ENCODE results near the gene PLAU.

DNA sequence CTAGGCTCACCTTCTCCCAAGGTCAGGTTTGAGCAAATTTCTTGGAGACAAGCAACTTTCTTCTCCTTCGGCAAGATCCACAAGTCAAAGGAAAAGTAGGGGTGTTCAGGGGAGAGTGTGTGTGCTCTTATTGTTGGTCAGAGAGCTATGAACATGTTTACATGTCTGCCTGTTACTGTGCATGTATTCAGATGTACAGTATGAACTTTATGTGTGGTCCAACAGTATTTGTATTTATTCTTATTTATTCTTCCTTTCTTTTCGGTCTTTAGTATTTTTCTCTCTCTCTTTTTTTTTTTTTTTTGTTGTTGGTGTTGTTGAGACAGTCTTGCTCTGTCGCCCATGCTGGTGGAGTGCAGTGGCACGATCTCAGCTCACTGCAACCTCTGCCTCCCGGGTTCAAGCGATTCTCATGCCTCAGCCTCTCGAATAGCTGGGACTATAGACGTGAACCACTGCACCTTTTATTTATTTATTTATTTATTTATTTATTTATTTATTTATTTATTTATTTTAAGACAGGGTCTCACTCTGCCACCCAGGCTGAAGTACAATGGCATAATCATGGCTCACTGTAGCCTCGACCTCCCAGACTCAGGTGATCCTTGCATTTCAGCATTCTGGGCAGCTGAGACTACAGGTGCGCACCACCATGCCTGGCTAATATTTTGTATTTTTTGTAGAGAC, 38.2 kb downstream of the PLAU start:
- no peak for TF ChIP-seq EZH2 (optimal IDR thresholded peaks at IDR 0.05; ENCODE audit: low read depth, low read length)
- TF ChIP-seq, protein P1, sequence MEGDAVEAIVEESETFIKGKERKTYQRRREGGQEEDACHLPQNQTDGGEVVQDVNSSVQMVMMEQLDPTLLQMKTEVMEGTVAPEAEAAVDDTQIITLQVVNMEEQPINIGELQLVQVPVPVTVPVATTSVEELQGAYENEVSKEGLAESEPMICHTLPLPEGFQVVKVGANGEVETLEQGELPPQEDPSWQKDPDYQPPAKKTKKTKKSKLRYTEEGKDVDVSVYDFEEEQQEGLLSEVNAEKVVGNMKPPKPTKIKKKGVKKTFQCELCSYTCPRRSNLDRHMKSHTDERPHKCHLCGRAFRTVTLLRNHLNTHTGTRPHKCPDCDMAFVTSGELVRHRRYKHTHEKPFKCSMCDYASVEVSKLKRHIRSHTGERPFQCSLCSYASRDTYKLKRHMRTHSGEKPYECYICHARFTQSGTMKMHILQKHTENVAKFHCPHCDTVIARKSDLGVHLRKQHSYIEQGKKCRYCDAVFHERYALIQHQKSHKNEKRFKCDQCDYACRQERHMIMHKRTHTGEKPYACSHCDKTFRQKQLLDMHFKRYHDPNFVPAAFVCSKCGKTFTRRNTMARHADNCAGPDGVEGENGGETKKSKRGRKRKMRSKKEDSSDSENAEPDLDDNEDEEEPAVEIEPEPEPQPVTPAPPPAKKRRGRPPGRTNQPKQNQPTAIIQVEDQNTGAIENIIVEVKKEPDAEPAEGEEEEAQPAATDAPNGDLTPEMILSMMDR (IDR thresholded peaks at IDR 0.05; ENCODE audit: low read length): no peak
- no peak for TF ChIP-seq EZH2phosphoT487 (IDR thresholded peaks at IDR 0.05; ENCODE audit: low read length)

All from MM.1S (cell line).